ENCODE results near the gene IAH1.

The IAH1 gene

DNA sequence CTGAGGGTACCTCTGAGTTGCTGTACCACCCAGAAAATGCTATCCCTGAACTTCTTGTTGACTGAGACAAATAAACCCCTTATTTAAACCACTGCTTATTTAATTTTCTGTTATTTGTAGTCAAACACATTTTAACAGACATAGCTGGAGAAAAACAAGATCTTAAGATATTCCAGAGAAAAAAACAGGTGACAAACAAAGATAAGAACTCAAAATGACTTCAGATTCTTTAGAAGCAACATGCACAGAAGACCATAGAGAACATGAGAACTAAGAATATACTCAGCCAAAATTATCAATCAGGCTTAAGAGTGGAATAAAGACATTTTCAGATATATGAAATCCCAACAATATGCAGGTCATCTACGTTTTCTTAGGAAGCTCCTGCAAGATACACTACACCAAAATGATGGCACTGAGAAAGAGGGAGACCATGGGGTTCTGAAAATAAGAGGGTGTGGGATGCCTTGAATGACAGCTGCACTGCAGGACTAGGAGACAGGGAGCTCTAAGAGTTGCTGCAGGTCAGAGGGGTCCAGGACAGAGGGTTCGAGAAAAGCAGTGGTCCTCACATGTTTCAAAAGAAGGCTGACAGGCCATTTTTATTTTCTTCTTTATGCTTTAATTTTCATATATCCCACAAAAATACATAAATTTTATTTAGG, 42.9 kb downstream of the IAH1 start:
- Histone ChIP-seq H3K36me3 (ENCODE audit: control insufficient read depth in 2 of 2, insufficient read depth in 1 of 2, low read length in 2 of 2) (peaks cover 33 to 71% of the 10 kb centered on the region in 2 experiments), H3K4me3 (ENCODE audit: low read depth, low read length) (no peak overlapping the region), H3K27ac (ENCODE audit: extremely low read depth, low read depth, low read length) (no peak overlapping the region), H3K4me1 (ENCODE audit: control insufficient read depth, insufficient read depth, low read length) (no peaks in the 10 kb centered on the region), H3K9me3 (ENCODE audit: control insufficient read depth, insufficient read depth, low read depth, low read length) (no peaks in the 10 kb centered on the region)
- ChIA-PET POLR2A (no interaction called here), CTCF (no interaction called here)
- TF ChIP-seq ZNF138 (tag by site-specific recombination; IDR thresholded peaks at IDR 0.05; ENCODE audit: borderline replicate concordance) (no peak), ZNF701 (tag by site-specific recombination; IDR thresholded peaks at IDR 0.05) (no peak), ZNF585B (tag by site-specific recombination; IDR thresholded peaks at IDR 0.05) (no peak), ZSCAN30 (tag by site-specific recombination; IDR thresholded peaks at IDR 0.05) (no peak), ZNF366 (tag by site-specific recombination; conservative IDR thresholded peaks at IDR 0.05) (no peak), RBAK (tag by site-specific recombination; IDR thresholded peaks at IDR 0.05) (no peak), ZEB2 (tag by site-specific recombination; IDR thresholded peaks at IDR 0.05) (no peak), SCRT1 (tag by site-specific recombination; IDR thresholded peaks at IDR 0.05; ENCODE audit: borderline replicate concordance) (no peak), ZNF404 (tag by site-specific recombination; IDR thresholded peaks at IDR 0.05) (no peak), KLF7 (tag by site-specific recombination; IDR thresholded peaks at IDR 0.05; ENCODE audit: borderline replicate concordance) (no peak)
- TF ChIP-seq, protein P1, sequence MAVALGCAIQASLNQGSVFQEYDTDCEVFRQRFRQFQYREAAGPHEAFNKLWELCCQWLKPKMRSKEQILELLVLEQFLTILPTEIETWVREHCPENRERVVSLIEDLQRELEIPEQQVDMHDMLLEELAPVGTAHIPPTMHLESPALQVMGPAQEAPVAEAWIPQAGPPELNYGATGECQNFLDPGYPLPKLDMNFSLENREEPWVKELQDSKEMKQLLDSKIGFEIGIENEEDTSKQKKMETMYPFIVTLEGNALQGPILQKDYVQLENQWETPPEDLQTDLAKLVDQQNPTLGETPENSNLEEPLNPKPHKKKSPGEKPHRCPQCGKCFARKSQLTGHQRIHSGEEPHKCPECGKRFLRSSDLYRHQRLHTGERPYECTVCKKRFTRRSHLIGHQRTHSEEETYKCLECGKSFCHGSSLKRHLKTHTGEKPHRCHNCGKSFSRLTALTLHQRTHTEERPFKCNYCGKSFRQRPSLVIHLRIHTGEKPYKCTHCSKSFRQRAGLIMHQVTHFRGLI (tag by site-specific recombination; IDR thresholded peaks at IDR 0.05) = no peak
- TF ChIP-seq, protein P2, sequence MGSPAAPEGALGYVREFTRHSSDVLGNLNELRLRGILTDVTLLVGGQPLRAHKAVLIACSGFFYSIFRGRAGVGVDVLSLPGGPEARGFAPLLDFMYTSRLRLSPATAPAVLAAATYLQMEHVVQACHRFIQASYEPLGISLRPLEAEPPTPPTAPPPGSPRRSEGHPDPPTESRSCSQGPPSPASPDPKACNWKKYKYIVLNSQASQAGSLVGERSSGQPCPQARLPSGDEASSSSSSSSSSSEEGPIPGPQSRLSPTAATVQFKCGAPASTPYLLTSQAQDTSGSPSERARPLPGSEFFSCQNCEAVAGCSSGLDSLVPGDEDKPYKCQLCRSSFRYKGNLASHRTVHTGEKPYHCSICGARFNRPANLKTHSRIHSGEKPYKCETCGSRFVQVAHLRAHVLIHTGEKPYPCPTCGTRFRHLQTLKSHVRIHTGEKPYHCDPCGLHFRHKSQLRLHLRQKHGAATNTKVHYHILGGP (tag by site-specific recombination; IDR thresholded peaks at IDR 0.05) = no peak
- TF ChIP-seq, protein P3, sequence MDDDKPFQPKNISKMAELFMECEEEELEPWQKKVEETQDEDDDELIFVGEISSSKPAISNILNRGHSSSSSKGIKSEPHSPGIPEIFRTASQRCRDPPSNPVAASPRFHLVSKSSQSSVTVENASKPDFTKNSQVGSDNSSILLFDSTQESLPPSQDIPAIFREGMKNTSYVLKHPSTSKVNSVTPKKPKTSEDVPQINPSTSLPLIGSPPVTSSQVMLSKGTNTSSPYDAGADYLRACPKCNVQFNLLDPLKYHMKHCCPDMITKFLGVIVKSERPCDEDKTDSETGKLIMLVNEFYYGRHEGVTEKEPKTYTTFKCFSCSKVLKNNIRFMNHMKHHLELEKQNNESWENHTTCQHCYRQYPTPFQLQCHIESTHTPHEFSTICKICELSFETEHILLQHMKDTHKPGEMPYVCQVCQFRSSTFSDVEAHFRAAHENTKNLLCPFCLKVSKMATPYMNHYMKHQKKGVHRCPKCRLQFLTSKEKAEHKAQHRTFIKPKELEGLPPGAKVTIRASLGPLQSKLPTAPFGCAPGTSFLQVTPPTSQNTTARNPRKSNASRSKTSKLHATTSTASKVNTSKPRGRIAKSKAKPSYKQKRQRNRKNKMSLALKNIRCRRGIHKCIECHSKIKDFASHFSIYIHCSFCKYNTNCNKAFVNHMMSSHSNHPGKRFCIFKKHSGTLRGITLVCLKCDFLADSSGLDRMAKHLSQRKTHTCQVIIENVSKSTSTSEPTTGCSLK (tag by site-specific recombination; IDR thresholded peaks at IDR 0.05) = no peak

DNA sequence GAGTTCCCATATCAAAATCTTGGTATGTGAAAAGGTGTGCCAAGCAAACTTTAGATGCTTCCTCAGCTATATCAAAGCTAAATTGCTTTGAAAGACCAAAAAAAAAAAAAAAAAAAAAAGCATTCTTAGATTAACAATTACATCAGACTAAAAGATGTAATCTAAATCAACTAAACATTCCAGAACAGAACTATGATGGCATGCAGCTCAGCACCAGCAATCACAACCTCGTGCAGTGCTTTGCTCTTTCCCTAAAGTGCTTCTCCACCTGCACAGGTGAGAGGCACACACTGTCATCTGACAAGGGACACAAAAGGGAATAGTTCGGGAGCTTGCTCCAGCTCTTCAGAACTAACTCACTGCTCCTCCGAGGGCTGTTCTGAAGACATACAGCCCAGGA, 43.8 kb downstream of the IAH1 start:
- ChIA-PET POLR2A (interaction anchor here (1.5 kb wide), 1 partner anchor 113 kb away, joined by 3 read pairs; the partner anchor contains the start of gene YWHAQ), CTCF (no interaction called here)
- no peaks in the 10 kb centered on the region for H3K4me1 ChIP-seq (ENCODE audit: control insufficient read depth, insufficient read depth, low read length)
- H3K4me3 ChIP-seq (ENCODE audit: low read depth, low read length) = no peak overlapping the region
- no peaks in the 10 kb centered on the region for H3K9me3 ChIP-seq (ENCODE audit: control insufficient read depth, insufficient read depth, low read depth, low read length)
- H3K27ac ChIP-seq (ENCODE audit: extremely low read depth, low read depth, low read length) = no peak overlapping the region
- peaks cover 30 to 70% of the 10 kb centered on the region in 2 experiments for H3K36me3 ChIP-seq (ENCODE audit: control insufficient read depth in 2 of 2, insufficient read depth in 1 of 2, low read length in 2 of 2)
- no peak for TF ChIP-seq TRIM28 (IDR thresholded peaks at IDR 0.05; ENCODE audit: borderline replicate concordance, low read length)
- TF ChIP-seq, protein P4, sequence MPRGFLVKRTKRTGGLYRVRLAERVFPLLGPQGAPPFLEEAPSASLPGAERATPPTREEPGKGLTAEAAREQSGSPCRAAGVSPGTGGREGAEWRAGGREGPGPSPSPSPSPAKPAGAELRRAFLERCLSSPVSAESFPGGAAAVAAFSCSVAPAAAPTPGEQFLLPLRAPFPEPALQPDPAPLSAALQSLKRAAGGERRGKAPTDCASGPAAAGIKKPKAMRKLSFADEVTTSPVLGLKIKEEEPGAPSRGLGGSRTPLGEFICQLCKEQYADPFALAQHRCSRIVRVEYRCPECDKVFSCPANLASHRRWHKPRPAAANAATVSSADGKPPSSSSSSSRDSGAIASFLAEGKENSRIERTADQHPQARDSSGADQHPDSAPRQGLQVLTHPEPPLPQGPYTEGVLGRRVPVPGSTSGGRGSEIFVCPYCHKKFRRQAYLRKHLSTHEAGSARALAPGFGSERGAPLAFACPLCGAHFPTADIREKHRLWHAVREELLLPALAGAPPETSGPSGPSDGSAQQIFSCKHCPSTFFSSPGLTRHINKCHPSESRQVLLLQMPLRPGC (tag by site-specific recombination; IDR thresholded peaks at IDR 0.05) = no peak
- TF ChIP-seq ZNF214 (tag by site-specific recombination; IDR thresholded peaks at IDR 0.05; ENCODE audit: borderline replicate concordance) = no peak
- no peak for TF ChIP-seq ZNF112 (tag by site-specific recombination; IDR thresholded peaks at IDR 0.05)
- TF ChIP-seq ZNF23 (tag by site-specific recombination; IDR thresholded peaks at IDR 0.05; ENCODE audit: borderline replicate concordance) = no peak
- TF ChIP-seq ZBTB21 (tag by site-specific recombination; IDR thresholded peaks at IDR 0.05) = no peak
- TF ChIP-seq ZNF146 (tag by site-specific recombination; IDR thresholded peaks at IDR 0.05) = no peak
- TF ChIP-seq, protein P5, sequence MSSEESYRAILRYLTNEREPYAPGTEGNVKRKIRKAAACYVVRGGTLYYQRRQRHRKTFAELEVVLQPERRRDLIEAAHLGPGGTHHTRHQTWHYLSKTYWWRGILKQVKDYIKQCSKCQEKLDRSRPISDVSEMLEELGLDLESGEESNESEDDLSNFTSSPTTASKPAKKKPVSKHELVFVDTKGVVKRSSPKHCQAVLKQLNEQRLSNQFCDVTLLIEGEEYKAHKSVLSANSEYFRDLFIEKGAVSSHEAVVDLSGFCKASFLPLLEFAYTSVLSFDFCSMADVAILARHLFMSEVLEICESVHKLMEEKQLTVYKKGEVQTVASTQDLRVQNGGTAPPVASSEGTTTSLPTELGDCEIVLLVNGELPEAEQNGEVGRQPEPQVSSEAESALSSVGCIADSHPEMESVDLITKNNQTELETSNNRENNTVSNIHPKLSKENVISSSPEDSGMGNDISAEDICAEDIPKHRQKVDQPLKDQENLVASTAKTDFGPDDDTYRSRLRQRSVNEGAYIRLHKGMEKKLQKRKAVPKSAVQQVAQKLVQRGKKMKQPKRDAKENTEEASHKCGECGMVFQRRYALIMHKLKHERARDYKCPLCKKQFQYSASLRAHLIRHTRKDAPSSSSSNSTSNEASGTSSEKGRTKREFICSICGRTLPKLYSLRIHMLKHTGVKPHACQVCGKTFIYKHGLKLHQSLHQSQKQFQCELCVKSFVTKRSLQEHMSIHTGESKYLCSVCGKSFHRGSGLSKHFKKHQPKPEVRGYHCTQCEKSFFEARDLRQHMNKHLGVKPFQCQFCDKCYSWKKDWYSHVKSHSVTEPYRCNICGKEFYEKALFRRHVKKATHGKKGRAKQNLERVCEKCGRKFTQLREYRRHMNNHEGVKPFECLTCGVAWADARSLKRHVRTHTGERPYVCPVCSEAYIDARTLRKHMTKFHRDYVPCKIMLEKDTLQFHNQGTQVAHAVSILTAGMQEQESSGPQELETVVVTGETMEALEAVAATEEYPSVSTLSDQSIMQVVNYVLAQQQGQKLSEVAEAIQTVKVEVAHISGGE (tag by site-specific recombination; conservative IDR thresholded peaks at IDR 0.05; ENCODE audit: low read depth) = no peak
- TF ChIP-seq, protein P6, sequence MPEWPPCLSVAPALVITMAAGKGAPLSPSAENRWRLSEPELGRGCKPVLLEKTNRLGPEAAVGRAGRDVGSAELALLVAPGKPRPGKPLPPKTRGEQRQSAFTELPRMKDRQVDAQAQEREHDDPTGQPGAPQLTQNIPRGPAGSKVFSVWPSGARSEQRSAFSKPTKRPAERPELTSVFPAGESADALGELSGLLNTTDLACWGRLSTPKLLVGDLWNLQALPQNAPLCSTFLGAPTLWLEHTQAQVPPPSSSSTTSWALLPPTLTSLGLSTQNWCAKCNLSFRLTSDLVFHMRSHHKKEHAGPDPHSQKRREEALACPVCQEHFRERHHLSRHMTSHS (tag by site-specific recombination; IDR thresholded peaks at IDR 0.05) = no peak
- TF ChIP-seq ZNF791 (tag by site-specific recombination; IDR thresholded peaks at IDR 0.05) = no peak
- TF ChIP-seq ZNF169 (tag by site-specific recombination; IDR thresholded peaks at IDR 0.05) = no peak
- TF ChIP-seq ZNF501 (tag by site-specific recombination; IDR thresholded peaks at IDR 0.05) = no peak

Measured in HEK293 (cell line).